Middle frontal gyrus (tissue), 1 donor: Measurements from ENCODE around the gene EHD3.
"Not testable (repeated sequence)": the region's sequence is repeated elsewhere in the genome, so short reads cannot be mapped to it uniquely, and the experiment has no call there.

ENCODE experiments used
- DNase-seq: peaks from one replicate; pipeline ENCODE4 v3.0.0-alpha.2; 2015; ENCODE audit warnings: low spot score; ENCODE audit errors: extremely low spot score

Gene EHD3

DNA sequence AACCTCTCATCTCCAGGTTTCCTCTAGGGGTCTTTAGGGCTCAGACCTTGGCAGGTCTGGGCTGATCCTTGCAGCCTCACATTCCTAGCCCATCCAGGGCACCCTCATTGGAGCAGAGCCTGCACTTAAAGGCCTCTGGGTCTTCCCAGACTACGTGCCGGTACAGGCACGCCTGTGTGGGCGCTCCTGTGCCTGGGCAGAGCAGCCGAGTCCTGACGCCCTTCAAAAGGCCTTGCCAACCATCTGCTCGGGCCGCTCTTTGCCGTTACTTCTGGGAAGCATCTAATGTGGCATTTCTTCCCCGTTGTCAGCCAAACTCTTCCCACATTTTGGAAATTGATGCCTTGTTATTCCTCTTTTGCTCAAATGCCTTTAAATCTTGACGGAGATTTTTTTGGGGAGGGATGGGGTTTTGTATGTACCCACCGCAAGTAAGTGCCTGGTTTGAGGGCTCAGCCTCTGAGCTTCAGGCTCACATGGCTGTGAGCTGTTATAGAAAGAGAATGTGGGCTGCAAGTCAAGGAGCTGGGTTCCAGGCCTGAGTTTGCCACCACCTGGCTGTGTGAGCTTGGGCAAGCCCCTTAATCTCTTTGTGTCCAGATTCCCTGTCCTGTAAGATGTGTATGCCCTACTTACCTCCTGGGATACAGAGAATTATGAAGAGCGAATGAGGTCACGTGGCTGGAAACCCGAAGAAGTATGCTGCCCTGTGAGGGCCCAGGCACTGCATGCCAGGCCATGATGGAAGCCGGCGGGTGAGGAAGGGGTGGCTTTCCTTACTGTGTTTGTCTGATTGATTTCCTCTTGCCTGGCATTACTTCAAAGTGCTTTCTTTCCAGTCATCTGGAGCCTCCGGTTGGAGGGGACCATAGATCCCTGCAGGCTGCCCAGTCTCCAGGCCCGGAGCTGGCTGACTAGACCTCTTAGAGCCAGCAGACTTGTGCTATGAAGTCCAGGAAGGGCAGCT, 20.6 kb downstream of the EHD3 start:
- DNase-seq, result no peak

DNA sequence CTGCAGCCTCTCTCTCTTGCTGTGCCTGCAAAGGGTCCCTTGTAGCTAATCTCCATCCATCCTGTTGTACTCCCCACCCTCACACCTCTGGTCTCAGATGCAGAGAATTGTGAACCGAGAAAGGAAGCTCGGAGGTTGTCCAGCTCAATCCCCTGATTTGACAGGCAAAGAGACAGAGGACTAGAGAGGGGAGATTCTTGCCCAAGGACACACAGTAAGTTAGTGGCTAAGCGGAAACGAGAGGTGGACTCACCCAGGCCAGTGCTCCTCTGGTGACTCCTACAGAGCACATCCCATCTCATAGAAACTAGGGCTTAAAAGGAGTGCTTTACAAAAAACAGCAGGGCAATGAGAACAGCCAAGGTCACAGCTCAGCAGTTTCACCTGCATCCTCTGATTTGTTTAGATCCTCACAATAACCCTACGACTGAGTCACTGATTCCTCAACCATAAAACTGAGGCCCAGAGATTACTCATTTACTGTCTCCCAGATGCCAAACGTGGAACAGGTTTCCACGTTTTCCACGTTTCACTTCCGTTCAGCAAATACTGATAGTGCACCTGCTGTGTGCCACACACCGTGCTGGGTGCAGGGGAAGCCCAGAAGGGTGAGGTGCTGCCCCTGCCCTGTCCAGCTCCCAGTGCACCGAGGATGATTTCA, 22.1 kb downstream of the EHD3 start:
- DNase-seq, result no peak

DNA sequence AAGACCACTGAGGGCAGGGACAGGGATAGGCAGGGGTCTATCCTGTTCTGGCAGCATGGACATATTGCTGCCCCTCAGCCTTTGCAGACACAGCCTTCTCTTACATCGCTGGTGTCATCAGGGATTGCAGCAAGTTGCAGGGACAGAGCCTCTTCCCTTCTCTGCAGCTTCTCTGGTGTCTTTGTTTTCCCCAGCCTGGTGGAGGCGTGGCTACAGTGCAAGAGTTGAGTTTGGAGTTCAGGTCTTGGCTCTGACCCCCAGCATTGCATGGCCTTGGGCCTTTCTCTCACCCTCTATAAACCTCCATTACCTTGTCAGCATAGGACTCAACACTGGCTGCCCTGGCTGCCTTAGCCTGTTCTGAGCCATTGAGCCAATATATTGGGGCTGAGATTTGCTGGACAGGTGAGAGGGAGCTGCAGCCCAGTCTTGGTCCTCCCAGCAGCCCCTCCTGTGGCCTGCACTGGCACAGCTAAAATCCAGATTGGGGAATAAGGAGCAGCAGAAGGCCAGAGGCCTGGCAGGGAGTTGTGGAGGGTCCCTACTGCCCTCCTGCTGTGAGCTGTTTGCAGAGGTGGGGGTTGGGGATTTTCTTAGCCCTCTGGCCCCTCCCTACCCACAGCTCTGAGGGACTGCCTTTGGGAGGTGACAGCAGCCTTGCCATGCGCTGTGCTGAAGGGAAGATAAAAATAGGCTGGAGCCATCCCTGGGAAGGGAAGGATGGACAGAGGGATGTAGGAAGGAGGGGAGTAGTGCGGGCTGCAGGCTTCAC, 22.8 kb downstream of the EHD3 start:
- no peak for DNase-seq

DNA sequence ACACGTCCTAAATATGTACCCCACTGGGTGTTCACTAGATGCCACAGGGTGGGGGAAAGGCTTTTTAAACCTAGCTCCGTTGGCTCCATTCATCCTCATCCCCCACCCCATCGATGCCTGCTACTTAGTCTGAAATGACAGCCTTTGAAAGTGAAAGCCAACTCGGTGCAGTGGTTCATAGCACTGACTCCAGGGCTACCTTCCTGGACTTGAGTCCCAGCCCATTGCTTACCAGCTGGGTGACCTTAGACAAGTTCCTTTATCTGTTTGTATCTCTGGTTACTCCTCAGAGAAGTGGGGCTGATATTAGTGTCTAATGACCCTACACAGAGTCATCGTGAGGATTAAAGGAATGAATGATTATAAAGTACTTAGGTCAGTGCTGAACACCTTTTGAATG, 24.4 kb downstream of the EHD3 start:
- no peak for DNase-seq

DNA sequence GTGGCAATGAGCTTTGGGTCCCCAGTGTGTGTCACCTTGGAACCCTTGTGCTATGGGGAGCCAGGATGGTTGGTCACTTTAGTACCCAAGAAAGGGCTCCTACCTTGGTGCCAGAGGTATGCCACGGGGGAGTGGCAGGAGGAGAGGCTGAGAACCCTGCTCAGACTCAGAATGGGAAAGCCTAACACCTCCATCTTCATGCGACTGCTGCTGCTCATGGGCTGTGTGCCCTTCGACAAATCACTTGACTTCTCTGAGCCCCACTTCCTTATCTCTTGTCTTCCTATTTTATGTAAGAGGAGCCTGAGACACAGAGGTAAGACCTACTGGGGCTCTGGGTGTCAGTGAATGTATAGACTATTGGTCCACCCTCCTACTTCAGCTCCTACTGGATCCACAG, 25.1 kb downstream of the EHD3 start:
- no peak for DNase-seq

DNA sequence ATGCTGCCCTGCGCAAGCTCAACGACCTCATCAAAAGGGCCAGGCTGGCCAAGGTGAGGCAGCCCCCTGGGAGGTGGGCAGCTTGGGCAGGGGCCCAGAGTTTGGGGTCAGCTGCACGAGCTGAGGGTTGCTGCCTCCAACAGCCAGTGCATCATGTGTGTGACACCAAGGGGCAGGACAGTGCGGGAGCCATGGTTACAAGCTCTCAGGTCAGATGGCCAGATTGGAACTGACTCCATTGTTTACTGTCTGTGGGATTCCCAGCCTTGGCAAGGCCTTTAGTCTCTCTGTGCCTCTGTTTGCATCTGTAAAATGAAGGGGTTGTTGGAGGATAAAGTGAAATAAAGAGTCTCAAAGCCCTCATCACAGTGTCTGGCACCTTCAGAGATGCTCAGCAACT, 26.9 kb downstream of the EHD3 start:
- DNase-seq, result no peak

DNA sequence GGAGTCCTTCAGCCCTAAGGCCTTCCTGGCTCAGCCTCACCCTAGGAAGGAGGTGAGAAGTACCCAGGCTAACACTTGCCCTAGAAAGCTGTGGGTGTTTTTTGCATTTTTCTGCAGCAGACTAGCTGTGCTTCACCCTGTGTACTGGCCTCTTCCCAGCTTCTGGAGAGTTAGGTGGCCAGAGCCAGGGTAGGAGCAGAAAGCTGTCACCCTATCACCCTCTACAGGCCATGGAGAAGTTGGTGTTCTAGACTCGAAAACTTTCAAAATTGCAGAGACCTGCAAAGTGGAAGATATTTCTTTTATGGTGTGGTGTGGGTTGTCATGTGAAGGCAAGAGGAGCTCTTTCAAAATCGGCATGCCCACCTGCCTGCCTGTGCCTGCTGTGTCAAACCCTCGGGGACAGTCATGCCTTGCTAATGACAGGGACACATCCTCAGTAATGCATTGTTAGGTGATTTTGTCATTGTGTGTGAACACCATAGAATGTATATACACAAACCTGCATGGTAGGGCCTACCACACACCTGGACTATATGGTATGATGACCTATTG, 29.8 kb downstream of the EHD3 start:
- DNase-seq, result no peak

DNA sequence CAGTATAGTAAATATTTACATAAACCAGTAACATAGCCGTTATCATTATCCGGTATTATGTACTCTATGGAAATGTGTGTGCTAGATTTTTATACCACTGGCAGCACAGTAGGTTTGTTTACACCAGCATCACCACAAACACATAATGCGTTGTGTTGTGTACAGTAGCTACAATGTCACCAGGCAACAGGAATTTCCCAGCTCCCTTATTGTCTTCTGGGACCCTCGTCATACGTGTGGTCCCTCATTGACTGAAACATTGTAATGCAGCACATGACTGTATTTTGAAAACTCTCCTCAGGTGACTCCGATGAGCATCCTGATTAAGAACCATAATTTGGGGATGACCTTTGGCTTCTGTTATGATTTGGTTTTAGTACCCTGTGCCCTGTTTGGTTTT, 31.3 kb downstream of the EHD3 start:
- no peak for DNase-seq

DNA sequence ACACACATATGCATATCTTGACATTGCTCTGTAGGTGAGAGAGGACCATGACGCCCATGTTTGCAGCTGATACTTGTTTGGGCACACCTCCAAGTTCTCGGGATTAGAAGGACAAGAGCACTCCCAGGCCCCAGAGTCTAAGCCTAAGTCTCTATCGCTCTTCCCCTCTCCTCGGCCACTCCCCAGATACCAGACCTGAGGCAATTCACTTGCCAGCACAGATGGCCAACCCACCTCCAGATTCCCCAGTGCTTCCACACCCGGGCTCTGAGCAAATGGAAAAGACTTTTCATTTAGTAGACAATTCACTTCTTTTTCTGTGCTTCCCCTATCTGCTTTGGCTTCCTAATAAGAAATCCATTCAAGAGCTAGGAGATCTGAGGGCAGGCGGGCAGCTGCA, 32.9 kb downstream of the EHD3 start:
- DNase-seq, result no peak

DNA sequence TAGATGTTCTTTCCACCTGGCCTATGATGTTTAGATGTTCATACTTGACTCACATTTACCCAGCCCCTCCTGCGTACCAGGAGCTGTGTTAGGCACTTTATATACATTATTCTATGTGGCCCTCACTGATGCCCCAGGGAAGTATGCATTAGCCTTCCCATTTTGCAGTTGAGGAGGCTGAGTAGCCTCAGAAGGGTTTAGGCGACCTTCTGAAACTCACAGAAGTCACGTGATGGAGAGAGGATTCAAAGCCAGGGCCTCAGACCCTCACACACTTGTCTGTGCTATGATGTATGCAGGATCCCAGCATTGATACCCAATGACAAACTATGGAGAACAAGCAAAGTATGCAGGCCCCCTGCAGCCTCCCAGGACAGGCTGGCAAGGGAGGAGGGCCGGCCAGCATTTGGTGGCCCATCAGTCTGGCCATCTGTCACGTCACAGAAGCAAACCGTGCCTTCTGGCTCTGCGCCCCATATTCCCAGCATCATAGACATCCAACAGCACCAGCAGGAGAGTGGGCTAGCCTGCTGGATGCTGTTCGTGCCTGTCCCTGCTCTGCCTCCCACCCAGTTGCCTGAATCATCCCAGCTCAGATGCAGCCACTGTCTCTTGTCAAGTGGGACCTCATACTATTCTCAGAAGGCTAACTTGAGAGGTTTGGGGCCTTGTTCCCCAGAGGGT, 33.6 kb downstream of the EHD3 start:
- DNase-seq, result peak; percentile 29

DNA sequence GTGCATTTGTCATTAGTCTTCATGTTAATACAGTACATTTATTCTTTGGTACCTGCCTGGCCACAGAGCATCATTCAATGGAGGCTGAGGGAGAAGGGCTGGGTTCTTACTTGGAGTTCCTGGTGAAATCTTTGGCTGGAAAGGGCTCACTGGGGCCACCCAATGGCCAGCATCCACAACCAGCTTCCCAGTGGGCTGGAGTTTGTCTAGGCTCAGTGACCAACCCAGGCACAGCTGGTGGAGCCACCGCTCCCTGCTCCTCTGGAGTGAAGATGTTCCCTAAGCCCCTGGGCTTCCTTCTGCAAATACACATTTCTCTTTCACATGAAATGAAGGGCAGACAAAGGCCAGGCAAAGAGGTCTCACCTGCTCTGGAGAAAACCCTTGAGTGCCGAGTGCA, 34.4 kb downstream of the EHD3 start:
- no peak for DNase-seq

DNA sequence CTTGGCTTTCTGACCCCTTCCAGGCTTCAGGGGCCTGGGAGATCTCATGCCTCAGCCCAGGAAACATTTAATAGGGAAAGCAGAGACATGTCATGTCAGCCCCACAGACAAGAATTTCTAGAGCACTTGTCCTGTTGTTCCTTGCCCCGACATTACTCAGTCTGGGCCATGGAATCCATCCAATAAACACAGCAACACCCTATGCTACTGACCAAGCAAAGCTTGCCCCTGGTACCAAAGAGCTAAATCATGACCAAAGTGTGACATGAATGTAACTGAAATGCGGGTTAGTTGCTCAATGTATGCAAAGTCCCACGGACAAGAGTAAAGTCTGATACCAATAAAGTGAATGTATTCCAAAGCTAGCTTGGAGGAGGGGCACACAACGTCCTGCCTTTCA, 35.1 kb downstream of the EHD3 start:
- DNase-seq, result no peak

DNA sequence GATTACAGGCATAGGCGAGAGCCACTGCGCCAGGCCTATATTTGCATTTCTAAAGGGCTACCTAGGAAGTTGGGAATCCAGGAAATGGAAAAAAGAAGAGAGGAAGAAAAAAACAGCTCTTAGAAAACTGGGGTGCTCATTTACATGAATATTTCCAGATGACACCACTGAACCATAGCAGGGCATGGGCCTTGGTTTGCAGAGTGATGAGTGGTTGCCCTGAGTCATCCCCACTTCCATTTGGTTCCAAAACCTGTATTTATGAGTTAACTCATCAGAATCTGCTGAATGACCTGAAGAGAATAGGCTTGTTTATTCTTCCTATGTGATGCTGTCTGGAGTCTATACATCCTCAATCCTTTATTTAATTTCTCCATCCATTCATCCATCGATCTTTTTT, 36.2 kb downstream of the EHD3 start:
- no peak for DNase-seq

DNA sequence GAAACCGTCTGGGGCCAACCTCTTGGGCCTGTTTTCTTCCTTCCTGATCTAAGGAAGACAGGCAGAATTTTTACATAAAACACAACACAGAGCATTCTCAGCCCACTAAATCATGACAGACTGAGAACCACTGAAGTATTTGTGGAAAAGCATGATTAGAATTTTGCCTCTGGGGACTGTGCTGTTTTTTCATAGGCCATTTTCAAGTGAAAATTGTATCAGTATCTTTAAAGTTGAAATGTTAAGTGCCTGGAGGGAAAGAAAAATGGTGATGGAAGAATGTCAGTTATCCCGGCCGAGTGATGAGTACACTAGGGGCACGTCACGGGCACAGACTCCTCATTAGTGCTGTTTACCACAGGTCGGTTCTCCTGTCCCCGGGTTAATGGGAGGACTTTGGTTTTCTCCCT, 36.9 kb downstream of the EHD3 start:
- DNase-seq, result no peak

DNA sequence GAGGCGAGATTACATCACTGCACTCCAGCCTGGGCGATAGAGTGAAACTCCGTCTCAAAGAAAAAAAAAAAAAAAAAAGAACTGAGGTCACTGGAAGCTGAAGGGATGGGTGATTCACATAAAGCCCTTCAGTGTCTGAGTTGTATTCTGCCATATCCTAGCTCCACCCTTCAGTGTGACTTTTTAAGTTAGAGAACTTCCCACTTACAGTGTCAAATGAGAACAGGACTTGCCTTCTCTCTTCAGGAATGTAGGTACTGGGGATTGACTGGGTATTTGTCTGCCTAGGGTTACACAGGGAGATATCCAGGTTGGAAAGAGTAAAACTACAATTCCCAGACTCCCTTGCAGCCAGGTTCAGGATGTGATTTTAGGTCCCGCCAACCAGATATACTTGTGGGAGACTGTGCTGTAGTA, 37.9 kb downstream of the EHD3 start:
- no peak for DNase-seq

DNA sequence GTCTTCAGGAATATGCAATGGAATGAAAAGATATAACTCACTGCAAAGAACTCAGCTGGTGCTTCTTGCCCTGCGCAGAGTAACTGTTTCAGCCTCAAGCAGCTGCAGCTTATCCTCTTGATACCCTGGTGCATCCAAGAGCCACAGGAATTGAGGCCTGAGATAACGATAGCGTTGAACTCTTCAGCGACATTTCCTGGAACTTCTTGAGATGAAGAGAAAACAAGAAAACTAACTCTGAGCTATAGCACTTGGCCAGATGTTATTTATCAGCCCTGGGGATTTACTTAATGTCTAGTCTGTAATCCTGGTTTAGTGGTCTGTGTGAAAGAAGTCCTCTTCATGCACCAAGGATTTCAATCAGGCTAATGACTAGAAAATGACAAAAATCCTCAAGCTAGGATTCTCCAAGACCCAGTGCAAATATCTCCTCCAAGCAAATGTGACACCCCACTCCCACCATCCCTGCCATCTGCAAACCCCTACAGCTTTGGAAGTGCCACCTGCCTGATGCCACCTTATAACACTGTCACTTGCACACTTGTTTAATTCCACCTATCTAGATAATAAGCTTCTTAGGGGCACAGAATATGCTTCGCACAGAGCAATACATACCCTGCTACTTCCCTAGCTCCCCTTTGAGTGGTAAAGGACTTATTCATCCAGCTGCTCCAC, 40.6 kb downstream of the EHD3 start:
- DNase-seq, result no peak

DNA sequence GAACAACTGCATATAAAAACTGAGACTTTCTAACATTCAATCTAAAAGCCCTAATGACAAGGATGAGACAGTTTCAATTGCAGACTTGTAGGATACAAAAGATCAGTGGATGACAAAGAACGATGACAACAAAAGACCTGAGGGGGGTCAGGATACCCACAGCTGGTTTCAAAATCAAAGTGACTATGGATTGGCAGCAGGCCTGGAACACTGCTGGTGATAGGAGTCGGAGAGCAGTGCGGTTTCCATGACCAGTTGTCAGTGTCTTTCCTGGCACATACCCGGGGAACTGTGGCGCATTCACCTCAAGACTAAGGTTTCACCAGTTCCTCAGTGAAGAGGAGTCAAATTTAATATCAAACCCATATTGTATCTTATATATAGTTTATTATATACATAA, 42.0 kb downstream of the EHD3 start:
- DNase-seq, result no peak

DNA sequence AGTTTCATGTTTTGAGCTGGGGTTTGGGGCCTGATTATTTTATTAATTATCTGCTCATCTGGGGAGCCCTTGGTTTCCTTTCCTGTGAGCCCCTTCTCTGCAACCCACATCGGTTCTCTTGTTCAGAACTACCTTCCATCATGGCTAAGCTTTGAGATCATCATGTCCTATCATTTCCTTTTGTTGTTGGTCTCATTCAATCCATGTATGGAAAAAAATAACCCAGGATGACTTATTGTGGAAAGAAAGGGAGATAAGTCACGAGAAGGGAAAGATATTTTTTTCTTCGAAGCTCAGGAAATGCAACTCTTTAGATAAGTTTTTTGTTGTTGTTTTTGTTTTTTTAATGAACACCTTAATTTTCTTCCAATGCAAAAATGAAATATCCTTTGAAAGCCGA, 43.7 kb downstream of the EHD3 start:
- DNase-seq, result no peak

DNA sequence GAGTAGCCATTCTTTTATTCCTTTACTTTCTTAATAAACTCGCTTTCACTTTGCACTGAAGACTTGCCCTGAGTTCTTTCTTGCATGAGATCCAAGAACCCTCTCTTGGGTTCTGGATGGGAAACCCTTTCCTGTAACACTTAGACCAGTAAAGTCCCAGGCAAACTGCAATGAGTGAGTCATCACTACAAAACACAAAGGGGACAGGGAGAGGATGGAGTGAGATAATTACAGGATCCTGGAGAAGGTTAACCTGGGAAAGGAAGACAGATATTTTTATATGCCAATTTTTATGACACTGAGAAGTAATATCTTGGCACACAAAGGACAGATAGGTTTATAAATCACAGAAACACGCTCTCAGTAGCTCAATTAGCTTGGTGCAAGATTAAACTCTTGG, 48.7 kb downstream of the EHD3 start:
- no peak for DNase-seq

DNA sequence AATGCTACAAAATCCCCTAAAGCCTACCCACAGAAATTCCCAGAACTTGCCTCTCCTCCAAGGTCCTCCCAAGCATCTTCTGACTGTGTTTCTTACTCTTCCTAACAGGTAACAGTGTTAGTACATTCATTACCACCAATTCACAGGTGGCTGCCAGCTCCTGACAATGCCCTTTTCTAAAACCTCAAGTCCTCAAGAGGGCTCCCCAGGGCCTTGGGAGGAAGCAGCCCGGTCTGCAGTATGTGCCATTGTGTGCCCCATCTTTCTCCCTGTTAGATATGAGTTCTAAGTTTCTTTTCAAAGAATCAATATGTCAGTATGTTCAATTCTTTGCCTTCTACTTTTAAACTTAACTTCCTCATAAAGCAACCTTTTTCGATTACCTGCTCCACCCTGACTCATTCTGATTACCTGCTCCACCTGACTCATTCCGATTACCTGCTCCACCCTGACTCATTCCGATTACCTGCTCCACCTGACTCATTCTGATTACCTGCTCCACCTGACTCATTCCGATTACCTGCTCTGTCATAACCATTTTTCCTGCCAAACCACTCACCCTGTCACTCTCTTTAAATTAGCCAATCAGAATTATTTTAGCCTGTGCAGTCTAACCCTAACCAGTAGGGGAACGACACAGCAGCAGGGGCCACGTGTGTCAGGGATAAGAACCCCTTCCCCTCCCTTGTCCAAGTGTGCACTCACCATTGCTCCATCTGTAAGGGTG, 49.4 kb downstream of the EHD3 start:
- not testable (repeated sequence) for DNase-seq
